HK-2 (cell line): ENCODE data around the gene C11orf42.

ENCODE experiments used
- DNase-seq: peaks from one replicate; pipeline ENCODE4 v3.0.0-alpha.2; 2018; ENCODE audit not compliant: unreplicated experiment

Gene C11orf42

DNA sequence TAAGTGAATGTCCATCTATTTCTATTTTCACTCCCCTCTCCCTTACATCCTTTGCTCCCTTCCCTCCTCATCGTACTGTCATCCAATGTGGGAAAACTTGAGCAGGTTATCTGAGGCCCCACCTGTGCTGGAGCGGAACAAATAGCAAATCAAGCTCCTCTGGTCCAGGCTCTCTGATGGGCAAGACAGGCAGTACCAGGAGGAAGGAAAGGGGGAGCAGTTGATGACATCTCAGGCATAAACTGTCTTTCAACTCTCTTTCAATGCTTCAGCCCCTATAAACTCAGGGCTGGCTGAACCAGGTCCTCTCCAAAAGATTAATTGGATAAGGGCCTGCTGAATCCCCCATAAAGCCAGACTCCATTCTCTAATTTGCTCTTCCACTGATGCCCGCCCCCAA lies 52.8 kb downstream of the C11orf42 start:
- DNase-seq, result no peak

DNA sequence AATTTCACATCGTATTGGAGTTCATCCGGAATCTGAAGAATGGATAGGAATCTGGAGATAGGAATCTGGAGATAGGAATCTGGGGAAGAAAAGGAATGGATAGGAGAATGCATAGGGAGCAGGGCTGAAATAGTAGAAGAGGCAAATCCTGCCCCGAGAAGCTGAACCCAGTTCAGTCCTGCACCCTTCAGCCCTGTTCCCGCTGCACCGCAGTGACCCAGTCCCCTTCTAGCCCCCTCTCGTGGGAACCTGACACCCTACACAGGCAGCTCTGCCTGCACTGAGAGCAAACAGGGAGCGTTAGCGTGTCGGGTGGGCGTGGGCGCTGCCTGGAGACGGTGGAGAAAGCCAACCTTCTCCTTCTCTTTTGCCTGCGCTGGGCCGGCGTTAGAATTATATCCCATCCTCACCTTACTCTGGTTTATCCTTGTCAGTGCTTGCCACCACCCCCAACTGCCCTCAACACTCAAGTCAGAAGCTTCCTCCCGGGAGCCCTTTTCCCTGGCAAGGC lies 53.3 kb downstream of the C11orf42 start:
- DNase-seq, result no peak

DNA sequence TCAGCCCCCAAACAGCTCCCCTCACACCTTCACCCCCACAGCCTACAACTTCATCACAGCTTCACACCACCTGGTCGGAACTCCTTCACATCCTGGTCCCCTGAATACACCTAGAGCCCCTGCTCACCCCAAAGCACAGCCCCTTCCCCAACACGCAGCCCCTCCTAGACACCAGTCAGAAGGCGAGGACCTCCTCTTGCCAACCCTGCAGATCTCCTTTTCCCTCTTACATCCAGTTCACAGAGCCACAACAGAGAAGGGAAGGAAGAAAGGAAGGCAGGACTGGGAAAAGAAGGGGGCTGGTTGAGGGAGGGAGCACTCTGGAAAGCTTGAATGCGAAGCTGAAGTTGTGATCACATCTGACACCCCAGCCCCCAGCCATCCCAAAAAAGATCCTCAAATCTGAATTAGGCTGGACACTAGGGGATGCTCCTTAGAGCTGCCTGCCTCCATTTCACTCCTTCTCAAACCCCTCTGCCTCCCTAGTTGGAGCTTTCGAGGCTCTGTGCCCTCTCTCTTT lies 54.9 kb downstream of the C11orf42 start:
- DNase-seq, result no peak
